Measurements from ENCODE around the gene NAXD. TPM values are rescaled to one million over a fixed set of nuclear protein-coding genes. Genes with fewer than 3 reads are reported as not detected.

NAXD gene
- polyA plus RNA-seq, 1 donor, result 37.0 TPM

- no peaks in the 10 kb centered on the region for H3K27me3 ChIP-seq (ENCODE audit: control insufficient read depth, insufficient read depth, low read length)
- WGBS (ENCODE audit: insufficient coverage, low lambda C conversion rate), result no CpG with 5 or more reads among the region's 11 CpGs
- H3K4me3 ChIP-seq (ENCODE audit: low read length), result no peak overlapping the region
- no peak overlapping the region for H3K27ac ChIP-seq (ENCODE audit: low read length)
- DNase-seq, result no peak
- H3K4me1 ChIP-seq (ENCODE audit: control insufficient read depth, insufficient read depth, low read length), result no peaks in the 10 kb centered on the region
- H3K9me3 ChIP-seq (ENCODE audit: control insufficient read depth, low read depth, low read length), result no peaks in the 10 kb centered on the region
- peaks cover 70% of the 10 kb centered on the region for H3K36me3 ChIP-seq (ENCODE audit: control insufficient read depth, insufficient read depth, low read length)
Observed at GRCh38 chr13:110643324-110643723, 28.0 kb downstream of the NAXD start.

GRCh38 chr13:110643768-110644421, 28.6 kb downstream of the NAXD start:
- 69% methylated on average over 4 of the region's 13 CpGs for WGBS (ENCODE audit: insufficient coverage, low lambda C conversion rate)
- Histone ChIP-seq H3K36me3 (ENCODE audit: control insufficient read depth, insufficient read depth, low read length) (peaks cover 67% of the 10 kb centered on the region), H3K27ac (ENCODE audit: low read length) (no peak overlapping the region), H3K4me1 (ENCODE audit: control insufficient read depth, insufficient read depth, low read length) (no peaks in the 10 kb centered on the region), H3K4me3 (ENCODE audit: low read length) (no peak overlapping the region), H3K27me3 (ENCODE audit: control insufficient read depth, insufficient read depth, low read length) (no peaks in the 10 kb centered on the region), H3K9me3 (ENCODE audit: control insufficient read depth, low read depth, low read length) (no peaks in the 10 kb centered on the region)
- no peak for DNase-seq

GRCh38 chr13:110644892-110645521, 29.7 kb downstream of the NAXD start:
- peak; percentile 20 to 60 for DNase-seq
- WGBS (ENCODE audit: insufficient coverage, low lambda C conversion rate), result no CpG with 5 or more reads among the region's 28 CpGs
- H3K9me3 ChIP-seq (ENCODE audit: control insufficient read depth, low read depth, low read length), result no peaks in the 10 kb centered on the region
- no peak overlapping the region for H3K4me3 ChIP-seq (ENCODE audit: low read length)
- peaks cover 67% of the 10 kb centered on the region for H3K36me3 ChIP-seq (ENCODE audit: control insufficient read depth, insufficient read depth, low read length)
- no peaks in the 10 kb centered on the region for H3K27me3 ChIP-seq (ENCODE audit: control insufficient read depth, insufficient read depth, low read length)
- H3K4me1 ChIP-seq (ENCODE audit: control insufficient read depth, insufficient read depth, low read length), result no peaks in the 10 kb centered on the region
- H3K27ac ChIP-seq (ENCODE audit: low read length), result no peak overlapping the region

GRCh38 chr13:110645750-110646149, 30.4 kb downstream of the NAXD start:
- peaks cover 65% of the 10 kb centered on the region for H3K36me3 ChIP-seq (ENCODE audit: control insufficient read depth, insufficient read depth, low read length)
- H3K9me3 ChIP-seq (ENCODE audit: control insufficient read depth, low read depth, low read length), result no peaks in the 10 kb centered on the region
- no peak overlapping the region for H3K4me3 ChIP-seq (ENCODE audit: low read length)
- WGBS (ENCODE audit: insufficient coverage, low lambda C conversion rate), result no CpG with 5 or more reads among the region's 15 CpGs
- H3K27ac ChIP-seq (ENCODE audit: low read length), result no peak overlapping the region
- H3K27me3 ChIP-seq (ENCODE audit: control insufficient read depth, insufficient read depth, low read length), result no peaks in the 10 kb centered on the region
- H3K4me1 ChIP-seq (ENCODE audit: control insufficient read depth, insufficient read depth, low read length), result no peaks in the 10 kb centered on the region
- no peak for DNase-seq

- H3K9me3 ChIP-seq (ENCODE audit: control insufficient read depth, low read depth, low read length), result no peaks in the 10 kb centered on the region
Observed at GRCh38 chr13:110646442-110647364, 31.4 kb downstream of the NAXD start.

GRCh38 chr13:110647365-110647737, 32.0 kb downstream of the NAXD start:
- H3K9me3 ChIP-seq (ENCODE audit: control insufficient read depth, low read depth, low read length), result no peaks in the 10 kb centered on the region
- H3K27me3 ChIP-seq (ENCODE audit: control insufficient read depth, insufficient read depth, low read length), result no peaks in the 10 kb centered on the region
- DNase-seq, result no peak
- WGBS (ENCODE audit: insufficient coverage, low lambda C conversion rate), result no CpG with 5 or more reads among the region's 10 CpGs
- H3K4me1 ChIP-seq (ENCODE audit: control insufficient read depth, insufficient read depth, low read length), result no peaks in the 10 kb centered on the region
- H3K4me3 ChIP-seq (ENCODE audit: low read length), result no peak overlapping the region
- H3K27ac ChIP-seq (ENCODE audit: low read length), result no peak overlapping the region
- peaks cover 64% of the 10 kb centered on the region for H3K36me3 ChIP-seq (ENCODE audit: control insufficient read depth, insufficient read depth, low read length)

More at GRCh38 chr13:110646442-110647364, 31.4 kb downstream of the NAXD start:
- H3K27me3 ChIP-seq (ENCODE audit: control insufficient read depth, insufficient read depth, low read length), result no peaks in the 10 kb centered on the region
- no peak overlapping the region for H3K27ac ChIP-seq (ENCODE audit: low read length)
- DNase-seq, result no peak
- H3K4me3 ChIP-seq (ENCODE audit: low read length), result no peak overlapping the region
- no peaks in the 10 kb centered on the region for H3K4me1 ChIP-seq (ENCODE audit: control insufficient read depth, insufficient read depth, low read length)
- WGBS (ENCODE audit: insufficient coverage, low lambda C conversion rate), result no CpG with 5 or more reads among the region's 29 CpGs
- peaks cover 65% of the 10 kb centered on the region for H3K36me3 ChIP-seq (ENCODE audit: control insufficient read depth, insufficient read depth, low read length)

GRCh38 chr13:110648146-110648819, 32.9 kb downstream of the NAXD start:
- H3K27me3 ChIP-seq (ENCODE audit: control insufficient read depth, insufficient read depth, low read length), result no peaks in the 10 kb centered on the region
- H3K36me3 ChIP-seq (ENCODE audit: control insufficient read depth, insufficient read depth, low read length), result peaks cover 58% of the 10 kb centered on the region
- H3K4me3 ChIP-seq (ENCODE audit: low read length), result no peak overlapping the region
- H3K27ac ChIP-seq (ENCODE audit: low read length), result no peak overlapping the region
- no peaks in the 10 kb centered on the region for H3K4me1 ChIP-seq (ENCODE audit: control insufficient read depth, insufficient read depth, low read length)
- WGBS (ENCODE audit: insufficient coverage, low lambda C conversion rate), result 93% methylated on average over 4 of the region's 16 CpGs
- DNase-seq, result no peak
- H3K9me3 ChIP-seq (ENCODE audit: control insufficient read depth, low read depth, low read length), result no peaks in the 10 kb centered on the region

- Histone ChIP-seq H3K27me3 (ENCODE audit: control insufficient read depth, insufficient read depth, low read length) (no peaks in the 10 kb centered on the region), H3K9me3 (ENCODE audit: control insufficient read depth, low read depth, low read length) (no peaks in the 10 kb centered on the region), H3K4me1 (ENCODE audit: control insufficient read depth, insufficient read depth, low read length) (no peaks in the 10 kb centered on the region), H3K4me3 (ENCODE audit: low read length) (no peak overlapping the region), H3K36me3 (ENCODE audit: control insufficient read depth, insufficient read depth, low read length) (peaks cover 58% of the 10 kb centered on the region), H3K27ac (ENCODE audit: low read length) (no peak overlapping the region)
- no CpG with 5 or more reads among the region's 35 CpGs for WGBS (ENCODE audit: insufficient coverage, low lambda C conversion rate)
- no peak for DNase-seq
Observed at GRCh38 chr13:110648848-110649421, 33.6 kb downstream of the NAXD start.

- Histone ChIP-seq H3K4me3 (ENCODE audit: low read length) (no peak overlapping the region), H3K4me1 (ENCODE audit: control insufficient read depth, insufficient read depth, low read length) (no peaks in the 10 kb centered on the region), H3K27me3 (ENCODE audit: control insufficient read depth, insufficient read depth, low read length) (no peaks in the 10 kb centered on the region), H3K9me3 (ENCODE audit: control insufficient read depth, low read depth, low read length) (no peaks in the 10 kb centered on the region), H3K27ac (ENCODE audit: low read length) (no peak overlapping the region), H3K36me3 (ENCODE audit: control insufficient read depth, insufficient read depth, low read length) (peaks cover 55% of the 10 kb centered on the region)
- WGBS (ENCODE audit: insufficient coverage, low lambda C conversion rate), result no CpG with 5 or more reads among the region's 7 CpGs
- no peak for DNase-seq
Observed at GRCh38 chr13:110649551-110649950, 34.2 kb downstream of the NAXD start.

GRCh38 chr13:110650436-110650835, 35.1 kb downstream of the NAXD start:
- no CpG with 5 or more reads among the region's 14 CpGs for WGBS (ENCODE audit: insufficient coverage, low lambda C conversion rate)
- Histone ChIP-seq H3K36me3 (ENCODE audit: control insufficient read depth, insufficient read depth, low read length) (peaks cover 54% of the 10 kb centered on the region), H3K9me3 (ENCODE audit: control insufficient read depth, low read depth, low read length) (no peaks in the 10 kb centered on the region), H3K4me3 (ENCODE audit: low read length) (no peak overlapping the region), H3K27me3 (ENCODE audit: control insufficient read depth, insufficient read depth, low read length) (no peaks in the 10 kb centered on the region), H3K27ac (ENCODE audit: low read length) (no peak overlapping the region), H3K4me1 (ENCODE audit: control insufficient read depth, insufficient read depth, low read length) (no peaks in the 10 kb centered on the region)
- no peak for DNase-seq
